HCT116 (cell line): ENCODE results near the gene PREX1.

ENCODE experiments used
- CEBPB ChIP-seq: IDR thresholded peaks from 2 replicates; pipeline ENCODE4 v1.6.1; 2012; ENCODE audit warnings: low read depth
- CTCF ChIP-seq, 3 experiments: fragments of 200-600 bp in 1 of 3; sonication (generic) in 1 of 3; IDR thresholded peaks in 2 of 3; conservative IDR thresholded peaks in 1 of 3; 2 replicates each; pipeline ENCODE4 v1.5.1; 2012 to 2017; ENCODE audit warnings: low read depth in 2 of 3, low read length in 2 of 3, antibody characterized with exemption in 1 of 3, borderline replicate concordance in 1 of 3, control low read depth in 1 of 3, mild to moderate bottlenecking in 1 of 3, mixed read lengths in 1 of 3, mixed run types in 1 of 3, moderate library complexity in 1 of 3; ENCODE audit not compliant: insufficient read depth in 1 of 3
- EZH2 ChIP-seq: fragments of 200-600 bp; sonication (generic); IDR thresholded peaks from 2 replicates; pipeline ENCODE4 v1.6.1; 2017; ENCODE audit warnings: antibody characterized with exemption, mixed run types
- MAX ChIP-seq: IDR thresholded peaks from 2 replicates; pipeline ENCODE4 v1.6.1; 2012
- POLR2AphosphoS5 ChIP-seq: IDR thresholded peaks from 2 replicates; pipeline ENCODE4 v1.6.1; 2011; ENCODE audit warnings: mild to moderate bottlenecking, low read depth, low read length, moderate library complexity
- RAD21 ChIP-seq: IDR thresholded peaks from 2 replicates; pipeline ENCODE4 v1.6.1; 2012; ENCODE audit warnings: low read depth, mild to moderate bottlenecking
- SIN3A ChIP-seq: IDR thresholded peaks from 2 replicates; pipeline ENCODE4 v1.6.1; 2012; ENCODE audit warnings: low read depth
- ZBTB33 ChIP-seq: IDR thresholded peaks from 2 replicates; pipeline ENCODE4 v1.6.1; 2011; ENCODE audit warnings: mild to moderate bottlenecking, low read length, moderate library complexity; ENCODE audit not compliant: insufficient replicate concordance; ENCODE audit errors: extremely low read depth
- TF ChIP-seq, protein P1 (sequence below): IDR thresholded peaks from 2 replicates; pipeline ENCODE4 v1.6.1; 2012; ENCODE audit warnings: low read depth

GRCh38 chr20:48816282-48817205 lies 11.3 kb downstream of the PREX1 start:
- TF ChIP-seq MAX = no peak
- TF ChIP-seq EZH2 = no peak
- no peak for TF ChIP-seq CTCF (IDR thresholded peaks at IDR 0.05 in 2 of 3, conservative IDR thresholded peaks at IDR 0.05 in 1 of 3; ENCODE audit: borderline replicate concordance in 1 of 3, insufficient read depth in 1 of 3, low read depth in 2 of 3, low read length in 2 of 3)
- TF ChIP-seq, protein P1, sequence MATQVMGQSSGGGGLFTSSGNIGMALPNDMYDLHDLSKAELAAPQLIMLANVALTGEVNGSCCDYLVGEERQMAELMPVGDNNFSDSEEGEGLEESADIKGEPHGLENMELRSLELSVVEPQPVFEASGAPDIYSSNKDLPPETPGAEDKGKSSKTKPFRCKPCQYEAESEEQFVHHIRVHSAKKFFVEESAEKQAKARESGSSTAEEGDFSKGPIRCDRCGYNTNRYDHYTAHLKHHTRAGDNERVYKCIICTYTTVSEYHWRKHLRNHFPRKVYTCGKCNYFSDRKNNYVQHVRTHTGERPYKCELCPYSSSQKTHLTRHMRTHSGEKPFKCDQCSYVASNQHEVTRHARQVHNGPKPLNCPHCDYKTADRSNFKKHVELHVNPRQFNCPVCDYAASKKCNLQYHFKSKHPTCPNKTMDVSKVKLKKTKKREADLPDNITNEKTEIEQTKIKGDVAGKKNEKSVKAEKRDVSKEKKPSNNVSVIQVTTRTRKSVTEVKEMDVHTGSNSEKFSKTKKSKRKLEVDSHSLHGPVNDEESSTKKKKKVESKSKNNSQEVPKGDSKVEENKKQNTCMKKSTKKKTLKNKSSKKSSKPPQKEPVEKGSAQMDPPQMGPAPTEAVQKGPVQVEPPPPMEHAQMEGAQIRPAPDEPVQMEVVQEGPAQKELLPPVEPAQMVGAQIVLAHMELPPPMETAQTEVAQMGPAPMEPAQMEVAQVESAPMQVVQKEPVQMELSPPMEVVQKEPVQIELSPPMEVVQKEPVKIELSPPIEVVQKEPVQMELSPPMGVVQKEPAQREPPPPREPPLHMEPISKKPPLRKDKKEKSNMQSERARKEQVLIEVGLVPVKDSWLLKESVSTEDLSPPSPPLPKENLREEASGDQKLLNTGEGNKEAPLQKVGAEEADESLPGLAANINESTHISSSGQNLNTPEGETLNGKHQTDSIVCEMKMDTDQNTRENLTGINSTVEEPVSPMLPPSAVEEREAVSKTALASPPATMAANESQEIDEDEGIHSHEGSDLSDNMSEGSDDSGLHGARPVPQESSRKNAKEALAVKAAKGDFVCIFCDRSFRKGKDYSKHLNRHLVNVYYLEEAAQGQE = no peak
- TF ChIP-seq ZBTB33 = no peak
- TF ChIP-seq RAD21 = no peak
- TF ChIP-seq CEBPB = no peak
- no peak for TF ChIP-seq POLR2AphosphoS5
- TF ChIP-seq SIN3A = no peak
